ENCODE data around the gene PRPS1L1.
A peak's percentile ranks its signal among the peaks of the same experiment; 100 is the strongest.

The PRPS1L1 gene

DNA sequence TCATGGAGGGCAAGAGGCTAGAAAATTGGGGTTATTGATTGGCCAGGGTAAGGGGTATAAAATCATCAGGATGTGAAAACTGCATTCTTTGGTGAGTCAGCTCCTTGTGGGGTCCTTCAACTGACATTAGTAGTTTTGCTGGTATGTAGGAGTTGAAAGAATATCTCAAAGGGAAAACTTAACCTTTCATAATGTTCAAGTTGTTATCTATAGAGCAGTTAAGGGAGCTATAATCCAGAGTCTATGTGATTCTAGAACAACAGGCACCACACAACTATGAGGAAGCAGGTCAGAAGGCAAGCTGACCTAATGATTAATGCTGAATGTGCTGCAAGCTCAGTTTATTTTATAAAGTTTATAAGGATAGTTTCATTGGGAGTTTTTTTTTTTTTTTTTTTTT is 13.7 kb downstream of the PRPS1L1 start:
- no peak for DNase-seq (ENCODE audit: low read depth in 3 of 3)

DNA sequence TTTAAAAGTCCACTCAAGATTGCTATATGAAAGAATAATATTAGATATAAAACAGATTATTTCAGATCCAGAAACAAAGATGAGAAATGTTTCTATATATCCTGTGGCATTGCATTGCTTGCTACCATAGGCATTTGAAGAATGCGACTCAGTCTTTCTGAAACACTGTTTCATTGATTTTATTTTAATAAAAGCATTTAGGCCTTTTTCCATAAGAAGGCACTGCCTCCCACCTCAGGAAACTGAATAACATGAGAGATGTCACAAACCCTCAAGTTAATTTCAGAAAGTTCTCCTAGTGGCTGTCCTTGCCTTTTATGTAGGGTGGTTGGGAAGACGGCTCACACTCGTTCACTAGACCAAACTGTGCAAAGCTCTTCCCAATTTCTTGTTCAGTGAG is 23.3 kb downstream of the PRPS1L1 start:
- DNase-seq (ENCODE audit: low read depth in 3 of 3): no peak

GRCh38 chr7:18003286-18003994 is 24.2 kb downstream of the PRPS1L1 start:
- no peak for DNase-seq (ENCODE audit: low read depth in 3 of 3)

- DNase-seq (ENCODE audit: low read depth in 3 of 3): no peak
Measured at GRCh38 chr7:17998692-17999091, 29.0 kb downstream of the PRPS1L1 start.

- no peak for DNase-seq (ENCODE audit: low read depth in 3 of 3)
Measured at GRCh38 chr7:17996442-17997223, 31.0 kb downstream of the PRPS1L1 start.

- DNase-seq (ENCODE audit: low read depth in 3 of 3): no peak
Measured at GRCh38 chr7:17996040-17996439, 31.6 kb downstream of the PRPS1L1 start.

DNA sequence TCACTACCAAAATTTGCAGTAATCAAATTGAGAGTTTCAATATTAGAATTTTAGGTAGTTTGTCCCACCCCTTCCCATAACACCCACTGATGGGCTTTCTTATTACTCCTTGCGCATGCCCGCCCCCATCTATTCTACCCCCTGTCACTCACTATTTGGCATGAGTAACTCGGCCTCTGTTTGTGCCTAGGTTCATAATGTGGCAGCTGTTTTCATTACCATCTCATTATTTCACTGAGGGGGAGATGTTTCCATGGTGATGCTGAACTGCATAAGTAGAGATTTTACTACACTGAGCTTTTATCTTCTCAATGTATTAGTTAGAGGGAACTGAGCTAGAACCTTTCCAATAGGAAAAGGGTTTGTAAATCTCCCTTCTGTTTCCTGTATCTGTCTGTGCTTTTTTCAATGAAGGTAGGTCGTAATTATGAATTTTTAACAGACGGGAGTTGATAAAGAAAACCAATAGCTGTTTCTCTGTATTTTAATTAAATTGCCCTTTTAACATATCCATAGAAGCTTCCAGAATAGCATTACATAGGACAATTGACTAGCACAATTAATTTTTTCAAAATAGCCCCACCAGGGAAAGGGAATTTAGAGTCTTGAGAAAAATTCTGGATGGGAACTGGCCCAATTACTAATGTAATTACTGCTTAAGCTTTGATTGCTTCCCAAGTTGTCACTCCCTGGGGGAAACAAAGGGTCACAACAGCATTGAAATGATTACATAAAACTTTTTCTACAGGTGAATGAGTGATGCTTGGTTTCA is 33.4 kb downstream of the PRPS1L1 start:
- DNase-seq (ENCODE audit: low read depth in 3 of 3): peak in 1 of 3 experiments; percentile 18

DNA sequence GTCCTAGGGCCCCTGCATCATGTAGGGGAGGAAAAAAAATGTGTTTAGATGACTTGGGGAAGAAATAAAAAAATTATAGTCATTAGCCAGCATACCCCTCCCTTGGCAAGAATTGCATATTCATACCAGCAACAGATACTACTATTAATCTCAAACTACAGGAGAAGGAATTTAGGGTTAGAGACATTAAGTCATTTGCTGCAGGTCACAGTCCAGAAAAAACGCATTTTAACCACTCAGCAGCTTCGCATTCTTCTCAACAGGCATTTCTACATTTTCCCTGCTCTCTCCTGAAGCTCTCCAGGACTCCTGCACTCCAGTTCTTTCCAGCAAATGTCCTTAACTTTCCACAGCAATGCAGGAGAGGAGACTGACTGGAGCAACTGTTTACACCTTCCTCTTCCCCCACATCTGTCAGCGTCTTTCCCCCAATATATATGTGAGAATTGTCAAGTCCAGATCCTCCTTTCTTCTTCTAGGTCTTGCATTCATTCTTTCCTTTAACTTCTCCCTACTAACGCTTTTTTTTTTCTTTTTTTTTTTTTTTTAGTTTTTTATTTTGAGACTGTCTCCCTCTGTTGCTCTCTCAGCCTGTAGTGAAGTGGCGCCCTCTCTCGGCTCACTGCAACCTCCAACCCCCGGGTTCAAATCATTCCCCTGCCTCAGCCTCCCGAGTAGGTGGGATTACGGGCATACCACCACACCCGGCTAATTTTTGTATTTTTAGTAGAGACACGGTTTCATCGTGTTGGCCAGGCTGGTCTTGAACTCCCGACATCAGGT is 35.6 kb downstream of the PRPS1L1 start:
- DNase-seq (ENCODE audit: low read depth in 3 of 3): peak in 1 of 3 experiments; percentile 13

DNA sequence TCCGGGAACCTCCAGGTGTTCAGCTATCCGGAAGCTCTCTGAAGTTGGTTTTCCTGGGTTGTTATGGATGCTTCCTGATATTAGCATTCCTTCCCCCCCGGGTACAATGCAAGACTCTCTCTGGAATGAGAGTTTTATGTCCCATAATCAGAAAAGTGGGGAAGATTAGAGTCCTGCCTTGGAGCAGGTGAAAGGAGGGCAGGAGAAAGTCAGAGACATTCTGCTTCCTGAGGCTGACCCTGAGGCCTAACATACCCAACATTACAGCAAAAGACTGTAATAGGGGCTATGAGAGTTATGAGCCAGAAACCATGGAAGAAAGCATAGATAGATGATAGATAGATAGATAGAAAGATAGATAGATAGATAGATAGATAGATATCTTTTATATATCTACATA is 36.9 kb downstream of the PRPS1L1 start:
- DNase-seq (ENCODE audit: low read depth in 3 of 3): no peak

DNA sequence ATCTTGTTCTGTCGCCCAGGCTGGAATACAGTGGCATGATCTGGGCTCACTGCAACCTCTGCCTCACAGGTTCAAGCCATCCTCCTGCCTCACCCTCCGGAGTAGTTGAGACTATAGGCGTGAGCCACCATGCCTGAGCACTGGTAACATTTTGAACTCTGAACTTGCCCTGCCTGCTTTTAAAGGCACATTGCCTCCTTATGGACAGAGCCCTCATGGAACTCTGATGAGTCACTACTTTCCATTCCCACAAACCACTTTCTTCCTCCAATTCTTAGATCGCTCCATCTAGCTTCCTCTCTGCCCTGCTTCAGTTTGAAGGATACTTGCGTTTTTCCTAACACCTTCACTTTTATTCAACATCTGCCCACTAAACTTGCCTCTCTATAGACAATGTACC is 38.1 kb downstream of the PRPS1L1 start:
- no peak for DNase-seq (ENCODE audit: low read depth in 3 of 3)

GRCh38 chr7:17988858-17989257 is 38.8 kb downstream of the PRPS1L1 start:
- DNase-seq (ENCODE audit: low read depth in 3 of 3): no peak

DNA sequence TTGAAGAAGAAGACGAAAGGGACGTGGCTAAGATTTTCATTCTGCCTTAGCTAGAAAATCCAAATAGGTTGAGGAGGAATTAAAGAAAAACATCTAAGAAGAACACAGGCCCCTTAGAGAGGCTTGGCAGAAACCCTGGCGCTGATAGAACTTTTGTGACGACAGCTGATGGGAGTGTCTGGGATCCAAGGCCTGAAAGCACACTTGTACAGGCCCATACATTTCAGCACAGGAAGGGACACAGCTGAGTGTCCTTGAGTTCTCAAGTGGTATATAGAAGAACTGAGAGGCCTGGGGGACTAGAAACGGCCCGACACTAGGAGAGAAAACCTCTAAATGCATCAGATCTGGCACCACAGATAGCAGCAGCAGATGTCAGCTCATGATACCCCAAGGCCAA is 39.5 kb downstream of the PRPS1L1 start:
- no peak for DNase-seq (ENCODE audit: low read depth in 3 of 3)

- no peak for DNase-seq (ENCODE audit: low read depth in 3 of 3)
Measured at GRCh38 chr7:17986851-17987250, 40.8 kb downstream of the PRPS1L1 start.

DNA sequence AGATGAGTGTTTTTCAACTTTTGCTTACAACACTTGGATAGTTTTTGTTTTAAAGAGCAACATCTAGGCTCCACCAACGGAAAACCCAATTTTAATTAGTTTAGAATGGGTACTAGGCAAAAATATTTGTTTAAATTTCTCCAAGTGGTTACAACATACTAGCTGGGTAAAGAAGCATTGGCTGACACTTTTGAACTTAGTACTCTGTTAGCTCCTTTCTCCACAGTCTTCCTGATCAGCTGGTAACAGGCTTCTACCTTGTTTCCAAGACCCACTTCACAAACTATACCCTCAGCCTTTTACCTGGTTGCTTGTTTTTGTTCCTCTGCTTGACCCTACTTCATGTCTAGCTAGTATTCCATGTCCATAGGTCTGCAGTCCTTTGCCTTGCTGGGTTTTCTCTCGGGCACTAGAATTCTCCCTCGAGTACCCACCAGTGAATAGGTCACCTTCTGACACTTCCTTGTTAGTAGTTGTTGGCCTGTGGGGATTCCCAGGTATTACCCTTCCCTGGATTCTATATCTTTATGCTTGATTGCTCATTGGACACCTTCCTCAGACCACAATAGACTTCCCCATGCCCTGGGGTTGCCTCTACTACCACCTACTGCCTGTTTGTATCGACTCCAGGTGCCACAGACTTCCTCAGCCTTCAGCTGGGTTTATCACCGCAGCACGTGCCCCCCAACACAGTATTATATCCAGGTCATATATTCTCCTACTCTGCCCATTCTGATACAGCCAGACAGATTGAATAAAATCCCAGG is 42.0 kb downstream of the PRPS1L1 start:
- no peak for DNase-seq (ENCODE audit: low read depth in 3 of 3)

- no peak for DNase-seq (ENCODE audit: low read depth in 3 of 3)
Measured at GRCh38 chr7:17984288-17984687, 43.4 kb downstream of the PRPS1L1 start.

DNA sequence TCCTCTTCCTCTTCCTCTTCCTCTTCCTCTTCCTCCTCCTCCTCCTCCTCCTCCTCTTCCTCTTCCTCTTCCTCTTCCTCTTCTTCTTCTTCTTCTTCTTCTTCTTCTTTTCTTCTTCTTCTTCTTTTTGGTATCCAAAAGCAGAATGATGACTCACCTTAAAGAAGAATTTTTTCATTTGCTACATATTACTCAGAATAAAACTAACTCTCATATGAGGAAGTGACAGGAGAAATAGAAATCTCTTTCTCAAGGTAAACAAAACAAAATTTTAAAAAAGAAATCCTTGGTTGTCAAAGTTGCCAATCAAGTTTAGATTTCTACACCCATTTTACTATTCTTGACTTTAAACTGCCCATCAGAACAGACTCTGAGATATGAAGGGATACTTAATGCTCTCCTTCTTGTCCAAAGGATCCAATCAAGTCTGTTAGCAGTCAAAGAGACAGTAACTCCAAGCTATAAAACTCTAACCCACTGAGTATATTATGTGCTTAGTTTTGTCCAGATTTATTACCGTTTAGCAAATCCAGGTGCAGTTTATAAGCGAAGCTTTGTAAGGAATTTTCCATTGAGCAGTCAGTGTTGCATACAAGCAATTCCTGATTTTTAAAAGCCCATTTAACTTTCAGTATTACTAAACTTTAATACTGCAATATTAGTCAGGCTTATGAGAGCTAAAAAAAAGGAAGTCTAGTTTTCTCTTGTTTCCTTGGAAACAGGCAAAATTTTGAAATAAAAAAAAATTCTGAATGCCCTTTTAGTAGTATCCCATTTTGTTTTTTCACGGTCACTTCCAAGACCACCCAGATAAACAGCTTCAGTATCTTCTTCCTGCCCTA is 44.2 kb downstream of the PRPS1L1 start:
- no peak for DNase-seq (ENCODE audit: low read depth in 3 of 3)

- no peak for DNase-seq (ENCODE audit: low read depth in 3 of 3)
Measured at GRCh38 chr7:17976952-17977351, 50.7 kb downstream of the PRPS1L1 start.

Measured in stimulated activated CD4-positive, alpha-beta T cell treated with anti-CD3 and anti-CD28 coated beads, TNF-alpha, amount 100 ng/mL, for 24 hours (primary cell).